ENCODE measurements around the gene BRD7. TPM values are rescaled to one million over a fixed set of nuclear protein-coding genes. Genes with fewer than 3 reads are reported as not detected.
"Not testable (repeated sequence)": the region's sequence is repeated elsewhere in the genome, so short reads cannot be mapped to it uniquely, and the experiment has no call there.

Gene BRD7
- total and polyA plus RNA-seq, 3 donors from 2014 or later, result 79.2 to 110 (median 96.0) TPM

DNA sequence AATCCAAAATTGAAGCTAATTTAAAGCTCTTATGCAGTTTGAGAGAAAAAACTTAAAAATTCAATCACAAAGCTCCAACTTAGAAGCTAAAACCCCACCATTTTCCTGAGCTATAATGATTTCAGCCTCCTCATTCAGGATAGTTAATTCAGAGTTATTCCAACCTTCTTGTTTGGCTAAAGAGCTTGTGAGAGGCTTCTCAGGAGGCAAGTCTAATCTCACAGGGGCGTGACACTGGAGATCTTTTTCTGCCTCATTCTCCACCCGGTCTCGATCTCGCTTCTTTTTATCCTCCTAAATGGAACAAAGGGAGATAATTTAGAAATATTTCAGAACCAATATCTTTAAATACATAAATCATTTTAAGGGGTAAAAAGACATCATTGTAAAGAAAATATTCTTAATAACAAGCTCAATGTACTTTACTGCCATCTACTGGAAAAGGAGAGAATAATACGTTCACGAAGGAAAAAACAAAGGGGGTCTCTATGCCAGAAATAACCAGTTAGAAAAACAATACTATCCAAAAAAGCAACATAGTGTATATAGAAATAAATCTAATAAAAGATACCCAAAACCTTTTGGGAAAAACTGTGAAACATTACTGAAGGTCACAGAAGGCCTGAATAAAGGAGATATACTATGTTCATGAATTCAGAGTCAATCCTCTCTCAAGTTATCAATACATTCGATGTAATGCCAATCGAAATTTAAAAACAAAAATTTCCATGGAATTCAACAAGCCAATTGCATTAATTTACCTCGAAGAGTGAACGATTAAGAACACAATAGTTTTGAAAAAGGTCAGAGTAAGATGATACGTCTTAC, 13.9 kb downstream of the BRD7 start:
- TF ChIP-seq, protein P1, sequence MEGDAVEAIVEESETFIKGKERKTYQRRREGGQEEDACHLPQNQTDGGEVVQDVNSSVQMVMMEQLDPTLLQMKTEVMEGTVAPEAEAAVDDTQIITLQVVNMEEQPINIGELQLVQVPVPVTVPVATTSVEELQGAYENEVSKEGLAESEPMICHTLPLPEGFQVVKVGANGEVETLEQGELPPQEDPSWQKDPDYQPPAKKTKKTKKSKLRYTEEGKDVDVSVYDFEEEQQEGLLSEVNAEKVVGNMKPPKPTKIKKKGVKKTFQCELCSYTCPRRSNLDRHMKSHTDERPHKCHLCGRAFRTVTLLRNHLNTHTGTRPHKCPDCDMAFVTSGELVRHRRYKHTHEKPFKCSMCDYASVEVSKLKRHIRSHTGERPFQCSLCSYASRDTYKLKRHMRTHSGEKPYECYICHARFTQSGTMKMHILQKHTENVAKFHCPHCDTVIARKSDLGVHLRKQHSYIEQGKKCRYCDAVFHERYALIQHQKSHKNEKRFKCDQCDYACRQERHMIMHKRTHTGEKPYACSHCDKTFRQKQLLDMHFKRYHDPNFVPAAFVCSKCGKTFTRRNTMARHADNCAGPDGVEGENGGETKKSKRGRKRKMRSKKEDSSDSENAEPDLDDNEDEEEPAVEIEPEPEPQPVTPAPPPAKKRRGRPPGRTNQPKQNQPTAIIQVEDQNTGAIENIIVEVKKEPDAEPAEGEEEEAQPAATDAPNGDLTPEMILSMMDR (IDR thresholded peaks at IDR 0.05), result peak in 1 of 3 experiments; percentile 61
- no peak for TF ChIP-seq POLR2A (IDR thresholded peaks at IDR 0.05)
- DNase-seq, result no peak
- Histone ChIP-seq H3K4me1 (no peaks in the 10 kb centered on the region), H3K36me3 (ENCODE audit: low read depth, missing control alignments) (no peaks in the 10 kb centered on the region), H3K4me3 (no peak overlapping the region), H3K27me3 (no peaks in the 10 kb centered on the region), H3K9me3 (no peaks in the 10 kb centered on the region), H3K27ac (no peak overlapping the region)
- intact Hi-C loops (cut with DNase I; ENCODE audit: low total_unique reads), result loop anchor here (5.0 to 10.0 kb wide), 2 partner anchors 140 to 333 kb away; no protein-coding TSS in a partner anchor
- 73 to 82% methylated on average over 11 of the region's 11 CpGs for WGBS, 2 donors

DNA sequence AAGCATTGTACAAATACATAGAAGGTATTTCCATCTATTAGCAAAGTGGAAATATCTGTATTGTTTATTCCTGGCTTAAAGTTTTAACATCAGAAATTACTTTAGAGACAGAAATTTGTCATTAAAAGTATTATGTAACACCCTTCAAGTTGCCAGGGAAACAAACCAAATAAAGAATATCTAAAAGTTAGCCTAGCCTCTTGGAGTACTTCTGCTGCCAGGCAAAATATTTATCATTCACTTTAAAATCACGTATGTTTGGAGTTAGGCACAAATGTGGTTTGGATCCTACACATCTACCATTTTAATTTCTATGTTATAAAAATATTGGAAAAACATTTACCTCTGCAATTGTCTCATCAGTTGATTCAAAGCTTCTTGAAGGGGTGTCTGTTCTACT, 14.7 kb downstream of the BRD7 start:
- H3K27ac ChIP-seq, result no peak overlapping the region

DNA sequence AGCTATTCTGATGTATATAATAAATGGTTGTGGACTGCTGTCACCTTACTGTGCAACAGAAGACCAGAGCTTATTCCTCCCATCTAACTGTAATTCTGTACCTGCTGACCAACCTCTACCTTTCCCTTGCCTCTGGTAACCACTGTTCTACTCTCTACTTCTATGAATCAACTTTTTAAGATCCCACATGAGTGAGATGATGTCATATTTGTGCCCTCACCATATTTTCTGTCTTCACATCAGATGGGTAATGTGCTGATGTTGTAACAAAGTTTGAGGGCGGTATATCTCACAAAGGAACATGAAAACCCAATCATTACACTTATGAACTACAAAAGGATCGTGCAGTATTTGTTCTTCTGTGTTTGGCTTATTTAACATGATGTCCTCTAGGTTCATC, 16.8 kb downstream of the BRD7 start:
- Histone ChIP-seq H3K36me3 (ENCODE audit: low read depth, missing control alignments) (no peaks in the 10 kb centered on the region), H3K4me3 (no peak overlapping the region), H3K27ac (no peak overlapping the region), H3K9me3 (no peaks in the 10 kb centered on the region), H3K27me3 (no peaks in the 10 kb centered on the region), H3K4me1 (no peaks in the 10 kb centered on the region)
- TF ChIP-seq, protein P1 (IDR thresholded peaks at IDR 0.05), result no peak
- TF ChIP-seq POLR2A (IDR thresholded peaks at IDR 0.05), result no peak
- WGBS, 2 donors, result 84 to 89% methylated on average over 2 of the region's 2 CpGs
- DNase-seq, result no peak
- intact Hi-C loops (cut with DNase I; ENCODE audit: low total_unique reads), result loop anchor here (5.0 to 10.0 kb wide), 2 partner anchors 137 to 330 kb away; no protein-coding TSS in a partner anchor

More for the DNA sequence above, 14.7 kb downstream of the BRD7 start:
- DNase-seq, result no peak
- intact Hi-C loops (cut with DNase I; ENCODE audit: low total_unique reads), result loop anchor here (5.0 to 10.0 kb wide), 2 partner anchors 139 to 332 kb away; no protein-coding TSS in a partner anchor
- H3K36me3 ChIP-seq (ENCODE audit: low read depth, missing control alignments), result no peaks in the 10 kb centered on the region
- TF ChIP-seq POLR2A (IDR thresholded peaks at IDR 0.05), result no peak
- TF ChIP-seq, protein P1 (IDR thresholded peaks at IDR 0.05), result no peak
- no peaks in the 10 kb centered on the region for H3K4me1 ChIP-seq
- WGBS, 2 donors, result 70 to 71% methylated on average over 1 of the region's 1 CpG
- H3K4me3 ChIP-seq, result no peak overlapping the region
- no peaks in the 10 kb centered on the region for H3K9me3 ChIP-seq
- no peaks in the 10 kb centered on the region for H3K27me3 ChIP-seq

DNA sequence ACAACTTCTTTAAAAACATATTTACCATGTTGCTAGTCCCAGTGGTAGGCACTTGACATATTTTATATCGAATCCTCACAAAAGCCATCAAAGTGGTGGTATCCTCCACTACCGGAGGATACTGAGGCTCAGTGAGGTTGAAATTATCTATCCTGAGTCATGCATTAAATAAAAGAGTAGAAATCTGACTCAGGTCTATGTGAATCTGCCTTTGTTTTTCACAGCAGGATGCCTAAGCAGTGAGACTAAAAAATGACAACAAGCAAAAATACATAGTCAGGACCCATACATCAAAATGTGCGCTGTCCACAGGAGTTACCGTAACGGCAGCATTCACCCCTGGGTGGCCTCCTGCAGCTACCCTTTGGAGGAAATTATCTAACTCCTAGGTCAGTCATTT, 17.7 kb downstream of the BRD7 start:
- no peaks in the 10 kb centered on the region for H3K27me3 ChIP-seq
- no peaks in the 10 kb centered on the region for H3K4me1 ChIP-seq
- H3K9me3 ChIP-seq, result no peaks in the 10 kb centered on the region
- no peak overlapping the region for H3K27ac ChIP-seq
- DNase-seq, result no peak
- intact Hi-C loops (cut with DNase I; ENCODE audit: low total_unique reads), result loop anchor here (5.0 to 10.0 kb wide), 2 partner anchors 136 to 329 kb away; no protein-coding TSS in a partner anchor
- 94 to 97% methylated on average over 5 of the region's 5 CpGs for WGBS, 2 donors
- H3K36me3 ChIP-seq (ENCODE audit: low read depth, missing control alignments), result no peaks in the 10 kb centered on the region
- TF ChIP-seq POLR2A (IDR thresholded peaks at IDR 0.05), result no peak
- TF ChIP-seq, protein P1 (IDR thresholded peaks at IDR 0.05), result no peak
- no peak overlapping the region for H3K4me3 ChIP-seq

DNA sequence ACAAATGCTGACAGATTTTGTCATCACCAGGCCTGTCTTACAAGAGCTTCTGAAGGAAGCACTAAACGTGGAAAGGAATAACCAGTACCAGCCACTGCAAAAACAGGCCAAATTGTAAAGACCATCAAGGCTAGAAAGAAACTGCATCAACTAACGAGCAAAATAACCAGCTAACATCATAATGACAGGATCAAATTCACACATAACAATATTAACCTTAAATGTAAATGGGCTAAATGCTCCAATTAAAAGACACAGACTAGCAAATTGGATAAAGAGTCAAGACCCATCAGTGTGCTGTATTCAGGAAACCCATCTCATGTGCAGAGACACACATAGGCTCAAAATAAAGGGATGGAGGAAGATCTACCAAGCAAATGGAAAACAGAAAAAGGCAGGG, 23.6 kb downstream of the BRD7 start:
- intact Hi-C loops (cut with DNase I; ENCODE audit: low total_unique reads); H3K9me3 ChIP-seq; DNase-seq; H3K4me3 ChIP-seq; H3K36me3 ChIP-seq (ENCODE audit: low read depth, missing control alignments); H3K4me1 ChIP-seq; H3K27me3 ChIP-seq; H3K27ac ChIP-seq: not testable (repeated sequence)
- WGBS, 2 donors, result 85 to 91% methylated on average over 2 of the region's 2 CpGs

DNA sequence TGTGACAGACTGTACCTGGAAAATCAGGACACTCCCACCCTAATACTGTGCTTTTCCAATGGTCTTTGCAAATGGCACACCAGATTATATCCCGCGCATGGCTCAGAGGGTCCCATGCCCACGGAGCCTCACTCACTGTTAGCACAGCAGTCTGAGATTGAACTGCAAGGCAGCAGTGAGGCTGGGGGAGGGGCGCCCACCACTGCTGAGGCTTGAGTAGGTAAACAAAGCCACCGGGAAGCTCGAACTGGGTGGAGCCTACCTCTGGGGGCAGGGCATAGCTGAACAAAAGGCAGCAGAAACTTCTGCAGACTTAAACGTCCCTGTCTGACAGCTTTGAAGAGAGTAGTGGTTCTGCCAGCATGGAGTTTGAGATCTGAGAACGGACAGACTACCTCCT, 25.2 kb downstream of the BRD7 start:
- H3K27me3 ChIP-seq; DNase-seq; H3K36me3 ChIP-seq (ENCODE audit: low read depth, missing control alignments); intact Hi-C loops (cut with DNase I; ENCODE audit: low total_unique reads); H3K4me1 ChIP-seq; H3K4me3 ChIP-seq; H3K27ac ChIP-seq; H3K9me3 ChIP-seq: not testable (repeated sequence)
- WGBS, 2 donors, result 79 to 91% methylated on average over 6 to 8 of the region's 8 CpGs

Data from testis (tissue), 3 donors.